ENCODE data around the gene RAD52. TPM values are rescaled to one million over a fixed set of nuclear protein-coding genes. Genes with fewer than 3 reads are reported as not detected.
A peak's percentile ranks its signal among the peaks of the same experiment; 100 is the strongest.

RAD52 gene
- total RNA-seq, 1 donor from 2014 or later, result 18.4 TPM

- peak; percentile 97 for DNase-seq (ENCODE audit: low read depth)
Measured at GRCh38 chr12:913919-914698, 35.4 kb downstream of the RAD52 start.

- no peak for DNase-seq (ENCODE audit: low read depth)
Measured at GRCh38 chr12:912466-913235, 36.8 kb downstream of the RAD52 start.

DNA sequence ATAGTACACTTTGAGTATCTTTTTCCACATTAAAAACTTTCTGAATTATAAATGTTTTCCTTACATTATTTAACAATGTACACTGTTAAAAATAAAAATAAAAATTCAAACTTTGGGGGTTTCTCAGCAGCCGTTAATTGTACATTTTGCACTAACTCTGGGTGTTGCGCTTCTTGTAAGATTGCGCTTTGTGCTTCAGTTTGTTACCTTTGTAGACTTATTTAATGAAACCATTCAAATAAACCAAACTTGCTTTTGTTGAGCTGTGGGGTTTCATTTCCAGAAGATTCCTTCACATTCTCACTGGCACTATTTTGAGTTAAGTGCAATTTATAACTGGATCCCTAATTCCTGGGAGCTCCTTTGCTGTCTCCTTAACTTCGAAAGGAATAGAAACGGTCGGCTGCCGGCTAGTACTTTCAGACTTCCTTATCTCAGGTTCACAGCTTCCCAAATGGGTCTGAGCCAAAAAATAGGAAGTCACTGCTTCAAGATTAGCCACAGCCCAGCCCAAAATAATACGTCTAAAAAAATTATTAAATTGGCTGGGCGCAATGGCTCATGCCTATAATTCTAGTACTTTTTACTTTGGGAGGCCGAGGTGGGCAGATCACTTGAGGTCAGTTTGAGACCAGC is 38.2 kb downstream of the RAD52 start:
- no peak for DNase-seq (ENCODE audit: low read depth)

- no peak for DNase-seq (ENCODE audit: low read depth)
Measured at GRCh38 chr12:910416-910815, 39.1 kb downstream of the RAD52 start.

DNA sequence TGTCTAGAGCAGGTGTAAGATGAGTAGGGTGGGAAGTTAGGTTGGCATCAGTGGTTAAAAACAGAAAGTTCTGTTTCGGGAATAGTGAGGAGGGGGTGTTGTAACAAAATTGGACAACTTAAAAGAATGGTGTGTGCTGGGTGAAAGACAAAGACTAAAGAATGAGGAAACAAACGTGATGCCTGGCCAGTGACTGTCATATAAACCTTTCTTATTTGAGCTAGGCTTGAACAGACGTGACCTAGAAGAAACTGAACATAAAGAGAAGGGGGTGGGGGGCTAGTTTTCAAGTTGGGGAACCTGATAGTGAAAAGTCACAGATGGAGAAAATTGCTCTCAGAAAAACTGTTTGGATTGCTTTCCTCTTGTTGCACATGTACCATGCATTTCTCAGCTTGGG is 39.6 kb downstream of the RAD52 start:
- no peak for DNase-seq (ENCODE audit: low read depth)

DNA sequence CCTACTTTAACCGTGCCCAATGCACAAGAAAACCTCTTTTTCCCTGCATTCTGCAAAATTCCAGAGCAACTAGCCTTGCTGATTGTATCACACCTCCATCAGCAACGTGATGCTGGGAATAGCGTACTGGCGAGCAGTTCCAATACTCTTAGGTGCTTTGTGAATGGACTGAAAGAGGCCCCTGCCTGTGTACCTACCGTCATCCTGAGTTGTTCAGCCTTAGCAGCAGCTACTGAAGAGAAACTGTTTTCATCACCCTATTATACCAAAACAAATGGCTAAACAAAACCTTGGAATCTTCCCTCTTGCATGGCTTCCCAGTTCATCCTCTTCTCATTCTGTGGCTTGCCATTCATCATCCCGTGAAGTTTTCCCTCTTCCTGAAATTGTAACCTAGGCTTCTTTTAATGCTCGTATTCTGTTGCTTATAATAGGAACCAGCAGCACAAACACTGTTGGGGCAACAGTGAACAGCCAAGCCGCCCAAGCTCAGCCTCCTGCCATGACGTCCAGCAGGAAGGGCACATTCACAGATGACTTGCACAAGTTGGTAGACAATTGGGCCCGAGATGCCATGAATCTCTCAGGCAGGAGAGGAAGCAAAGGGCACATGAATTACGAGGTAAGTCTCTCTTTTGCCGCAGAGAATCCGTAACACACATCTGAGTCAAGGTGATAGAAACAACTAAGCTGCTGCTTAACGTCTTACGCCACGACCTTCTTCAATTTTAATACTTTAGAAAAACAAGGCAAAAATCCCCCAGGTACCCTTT is 41.9 kb downstream of the RAD52 start:
- DNase-seq (ENCODE audit: low read depth), result no peak

DNA sequence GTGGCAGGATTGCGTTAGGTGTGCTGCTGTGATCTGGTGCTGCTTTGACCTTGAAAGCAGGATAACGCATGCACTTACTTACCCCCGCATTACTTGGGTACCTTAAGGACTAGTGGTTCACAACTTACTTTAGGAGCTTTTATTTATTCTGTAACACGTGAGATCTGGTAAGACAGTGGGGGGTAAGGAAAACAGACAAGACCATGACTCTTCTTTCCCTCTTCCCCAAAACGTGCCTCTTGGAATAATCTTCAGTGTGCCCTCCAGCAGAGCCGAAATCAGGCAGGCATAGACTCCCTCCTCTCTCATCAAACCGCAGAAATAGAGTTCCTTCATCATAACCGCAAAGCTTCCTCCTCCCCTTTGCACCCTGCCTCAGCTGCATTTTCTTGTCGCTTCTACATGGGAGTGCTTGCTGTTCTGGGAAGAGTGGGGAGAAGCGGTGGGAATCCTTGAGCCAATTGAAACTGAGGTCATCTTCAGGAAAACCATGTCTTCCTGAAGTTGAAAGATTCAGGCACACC is 43.4 kb downstream of the RAD52 start:
- DNase-seq (ENCODE audit: low read depth), result no peak

DNA sequence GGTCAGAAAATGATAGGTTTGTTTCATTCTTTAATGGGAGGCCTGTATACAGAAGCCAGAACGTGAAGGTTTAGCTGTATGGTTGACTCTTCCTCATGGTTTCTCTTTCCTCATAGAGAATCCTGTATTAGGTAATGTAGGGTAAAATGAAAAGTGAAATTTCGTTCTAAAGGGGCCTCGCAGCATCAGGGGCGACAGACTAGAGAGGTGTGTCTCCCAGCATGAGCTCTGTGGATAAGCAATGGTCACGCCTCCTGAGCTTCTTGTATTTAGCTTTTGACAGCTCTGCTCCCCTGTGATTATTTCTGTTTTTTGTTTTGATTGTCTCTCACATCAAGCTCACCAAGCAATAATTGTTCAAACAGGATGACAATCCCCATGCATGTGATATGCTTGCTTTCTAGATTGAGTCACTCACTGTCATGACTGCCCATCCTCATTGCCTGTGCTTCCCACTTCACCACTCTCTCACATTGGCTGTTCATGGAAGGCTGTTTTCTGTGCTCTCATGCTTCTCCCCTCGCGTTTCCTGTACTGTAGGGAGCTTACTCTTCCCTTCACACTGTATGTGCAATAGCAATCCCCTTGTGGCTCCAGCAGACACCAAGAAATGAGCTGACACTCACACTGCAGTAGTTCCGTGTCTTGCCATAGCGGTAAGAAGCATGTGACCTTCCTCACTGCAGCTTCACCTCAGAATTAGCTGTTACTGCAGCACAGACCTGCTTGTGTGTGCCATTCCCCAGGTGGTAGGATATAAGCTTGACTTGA is 44.0 kb downstream of the RAD52 start:
- no peak for DNase-seq (ENCODE audit: low read depth)

GRCh38 chr12:904010-904414 is 45.5 kb downstream of the RAD52 start:
- DNase-seq (ENCODE audit: low read depth), result no peak

GRCh38 chr12:903055-903454 is 46.4 kb downstream of the RAD52 start:
- no peak for DNase-seq (ENCODE audit: low read depth)

DNA sequence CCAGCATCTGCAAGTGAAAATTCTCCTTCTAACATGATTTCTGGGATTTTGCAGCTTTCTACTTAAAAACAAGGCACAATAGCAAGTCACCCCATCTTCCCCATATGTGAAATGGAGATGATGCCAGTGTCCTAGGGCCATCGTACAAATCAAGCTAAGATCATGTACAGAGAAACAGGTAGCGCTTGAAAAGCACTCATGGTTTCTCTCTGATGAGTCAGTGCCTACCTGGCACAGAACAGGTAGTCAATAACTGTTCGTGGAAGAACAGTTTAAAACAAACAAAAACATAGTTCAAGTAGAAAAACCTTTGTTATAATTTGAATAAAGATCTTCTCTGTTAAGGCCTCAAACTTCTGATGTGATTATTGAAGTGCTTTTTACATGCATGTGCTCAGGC is 46.9 kb downstream of the RAD52 start:
- DNase-seq (ENCODE audit: low read depth), result no peak

DNA sequence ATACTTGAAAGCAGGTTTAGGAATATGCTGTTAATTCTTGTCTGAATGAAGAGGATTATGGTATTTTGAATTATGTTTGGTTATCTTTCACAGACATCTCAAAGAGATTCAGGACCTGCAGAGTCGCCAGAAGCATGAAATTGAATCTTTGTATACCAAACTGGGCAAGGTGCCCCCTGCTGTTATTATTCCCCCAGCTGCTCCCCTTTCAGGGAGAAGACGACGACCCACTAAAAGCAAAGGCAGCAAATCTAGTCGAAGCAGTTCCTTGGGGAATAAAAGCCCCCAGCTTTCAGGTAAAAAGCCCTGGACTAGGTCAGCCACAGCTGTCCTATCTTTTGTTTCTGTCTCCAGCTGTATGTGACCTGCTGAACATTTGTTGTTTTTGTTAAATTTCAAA is 52.1 kb downstream of the RAD52 start:
- no peak for DNase-seq (ENCODE audit: low read depth)

GRCh38 chr12:896031-896430 is 53.5 kb downstream of the RAD52 start:
- no peak for DNase-seq (ENCODE audit: low read depth)

DNA sequence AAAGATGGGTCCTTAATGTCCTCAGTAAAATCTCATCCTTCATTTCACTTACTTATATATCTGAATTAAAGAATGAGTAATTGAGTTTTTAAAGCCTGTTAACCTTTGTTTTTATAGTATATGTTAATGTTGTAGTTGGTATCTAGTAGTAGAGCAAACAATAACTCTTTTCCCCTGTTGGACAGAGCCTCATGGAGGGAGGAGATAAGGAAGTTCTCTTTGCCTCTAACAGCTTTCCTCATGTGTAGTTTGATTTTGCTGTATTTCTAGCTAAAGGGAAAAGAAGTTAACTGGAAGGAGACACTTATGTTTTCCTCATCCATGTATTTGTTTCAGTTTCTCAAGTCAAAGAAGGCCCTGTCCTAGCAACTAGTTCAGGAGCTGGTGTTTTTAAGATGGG is 55.3 kb downstream of the RAD52 start:
- DNase-seq (ENCODE audit: low read depth), result no peak

DNA sequence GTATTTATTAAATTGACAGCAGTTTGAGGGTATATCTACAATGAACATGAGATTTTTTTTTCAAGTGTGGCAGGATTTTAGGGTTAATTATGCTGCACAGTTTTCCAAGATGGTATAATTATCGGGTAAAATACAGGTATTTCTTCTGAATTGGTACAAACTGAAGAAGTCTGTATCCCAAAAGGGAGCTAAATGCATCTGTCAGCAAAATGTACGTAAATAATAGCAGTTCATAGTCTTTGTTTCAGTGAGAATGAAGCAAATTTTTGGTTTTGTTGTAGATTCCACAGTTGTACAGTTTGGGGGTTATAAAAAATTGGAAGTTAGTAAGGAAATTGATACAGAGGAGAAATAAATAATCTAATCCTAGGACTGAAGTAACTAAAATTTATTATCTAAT is 63.3 kb downstream of the RAD52 start:
- no peak for DNase-seq (ENCODE audit: low read depth)

DNA sequence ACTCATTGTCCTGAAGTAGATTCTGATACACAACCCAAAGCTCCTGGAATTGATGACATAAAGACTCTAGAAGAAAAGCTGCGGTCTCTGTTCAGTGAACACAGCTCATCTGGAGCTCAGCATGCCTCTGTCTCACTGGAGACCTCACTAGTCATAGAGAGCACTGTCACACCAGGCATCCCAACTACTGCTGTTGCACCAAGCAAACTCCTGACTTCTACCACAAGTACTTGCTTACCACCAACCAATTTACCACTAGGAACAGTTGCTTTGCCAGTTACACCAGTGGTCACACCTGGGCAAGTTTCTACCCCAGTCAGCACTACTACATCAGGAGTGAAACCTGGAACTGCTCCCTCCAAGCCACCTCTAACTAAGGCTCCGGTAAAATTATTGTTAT is 63.8 kb downstream of the RAD52 start:
- DNase-seq (ENCODE audit: low read depth), result no peak

DNA sequence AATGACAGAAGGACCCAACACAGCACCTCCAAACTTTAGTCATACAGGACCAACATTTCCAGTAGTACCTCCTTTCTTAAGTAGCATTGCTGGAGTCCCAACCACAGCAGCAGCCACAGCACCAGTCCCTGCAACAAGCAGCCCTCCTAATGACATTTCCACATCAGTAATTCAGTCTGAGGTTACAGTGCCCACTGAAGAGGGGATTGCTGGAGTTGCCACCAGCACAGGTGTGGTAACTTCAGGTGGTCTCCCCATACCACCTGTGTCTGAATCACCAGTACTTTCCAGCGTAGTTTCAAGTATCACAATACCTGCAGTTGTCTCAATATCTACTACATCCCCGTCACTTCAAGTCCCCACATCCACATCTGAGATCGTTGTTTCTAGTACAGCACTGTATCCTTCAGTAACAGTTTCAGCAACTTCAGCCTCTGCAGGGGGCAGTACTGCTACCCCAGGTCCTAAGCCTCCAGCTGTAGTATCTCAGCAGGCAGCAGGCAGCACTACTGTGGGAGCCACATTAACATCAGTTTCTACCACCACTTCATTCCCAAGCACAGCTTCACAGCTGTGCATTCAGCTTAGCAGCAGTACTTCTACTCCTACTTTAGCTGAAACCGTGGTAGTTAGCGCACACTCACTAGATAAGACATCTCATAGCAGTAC is 64.6 kb downstream of the RAD52 start:
- no peak for DNase-seq (ENCODE audit: low read depth)

GRCh38 chr12:880656-881055 is 68.8 kb downstream of the RAD52 start:
- no peak for DNase-seq (ENCODE audit: low read depth)

GRCh38 chr12:879641-880040 is 69.9 kb downstream of the RAD52 start:
- DNase-seq (ENCODE audit: low read depth), result no peak

DNA sequence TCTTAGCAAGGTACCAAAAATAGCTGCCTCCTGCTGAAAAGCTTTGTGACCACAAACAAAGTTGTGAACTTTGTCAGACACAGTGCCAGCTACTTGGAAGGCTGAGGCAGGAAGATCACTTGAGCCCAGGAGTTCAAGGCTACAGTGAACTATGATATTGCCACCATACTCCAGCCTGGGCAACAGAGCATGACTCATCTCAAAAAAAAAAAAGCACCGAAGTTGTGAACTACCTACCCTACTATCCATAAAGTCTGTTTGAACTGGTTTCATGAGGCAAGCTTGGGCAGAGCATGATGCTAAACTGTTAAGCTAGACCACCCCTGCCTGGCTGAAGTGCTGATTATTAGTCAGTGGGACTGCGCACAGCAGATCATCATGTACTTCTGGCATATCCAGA is 75.5 kb downstream of the RAD52 start:
- peak; percentile 41 for DNase-seq (ENCODE audit: low read depth)

GRCh38 chr12:870378-870777 is 79.1 kb downstream of the RAD52 start:
- DNase-seq (ENCODE audit: low read depth), result no peak
